WTC11 (cell line): ENCODE data around the gene NAA50. TPM values are rescaled to one million over a fixed set of nuclear protein-coding genes. Genes with fewer than 3 reads are reported as not detected.

Source experiments
- ATAC-seq: fragments of 200-7000 bp; cut with Tn5 transposase; 2 replicates; pipeline ENCODE4 v1.10.0; 2021; ENCODE audit warnings: mild to moderate bottlenecking, moderate library complexity
- CTCF ChIA-PET: fragments of 300-600 bp; sonication (Branson Sonifier 250); formaldehyde crosslinking; loops from one replicate; lab custom pipeline; 2021; ENCODE audit warnings: antibody characterized with exemption; lab: Charles Lee
- POLR2A ChIA-PET: fragments of 350-600 bp; sonication (Branson Sonifier 250); formaldehyde crosslinking; loops from one replicate; lab custom pipeline; 2021; ENCODE audit warnings: antibody characterized with exemption; lab: Charles Lee
- DNase-seq: peaks from one replicate; pipeline ENCODE4 v3.0.0; 2021; ENCODE audit warnings: low spot score
- H3K27ac Mint-ChIP-seq: 2 replicates; pipeline ENCODE4 v1.8.0; 2021; ENCODE audit warnings: mixed read lengths
- H3K27me3 Mint-ChIP-seq: 2 replicates; pipeline ENCODE4 v1.8.0; 2021; ENCODE audit warnings: low read depth, mild to moderate bottlenecking, moderate library complexity, mixed read lengths
- H3K36me3 Mint-ChIP-seq: 2 replicates; pipeline ENCODE4 v1.8.0; 2021; ENCODE audit warnings: mixed read lengths
- H3K4me1 Mint-ChIP-seq: 2 replicates; pipeline ENCODE4 v1.8.0; 2022; ENCODE audit warnings: mixed read lengths
- H3K4me3 Mint-ChIP-seq: 2 replicates; pipeline ENCODE4 v1.8.0; 2021; ENCODE audit warnings: mild to moderate bottlenecking, moderate library complexity, mixed read lengths
- H3K9me3 Mint-ChIP-seq: 2 replicates; pipeline ENCODE4 v1.8.0; 2021; ENCODE audit warnings: mixed read lengths
- ATF1 ChIP-seq: sonication (generic); formaldehyde crosslinking; IDR thresholded peaks from 2 replicates; pipeline ENCODE4 v1.8.1; 2023; ENCODE audit warnings: mild to moderate bottlenecking, moderate library complexity, missing genetic modification reagents
- ATF2 ChIP-seq: sonication (generic); formaldehyde crosslinking; IDR thresholded peaks from 2 replicates; pipeline ENCODE4 v1.8.1; 2022; ENCODE audit warnings: low read depth, missing genetic modification reagents, borderline replicate concordance
- CREB1 ChIP-seq: sonication (generic); formaldehyde crosslinking; IDR thresholded peaks from 2 replicates; pipeline ENCODE4 v1.8.0; 2023; ENCODE audit warnings: mild to moderate bottlenecking, missing genetic modification reagents
- CREM ChIP-seq: sonication (generic); formaldehyde crosslinking; IDR thresholded peaks from 2 replicates; pipeline ENCODE4 v1.8.1; 2022; ENCODE audit warnings: mild to moderate bottlenecking, missing genetic modification reagents, moderate library complexity
- ESRRA ChIP-seq: sonication (generic); formaldehyde crosslinking; IDR thresholded peaks from 2 replicates; pipeline ENCODE4 v1.8.1; 2022; ENCODE audit warnings: mild to moderate bottlenecking, missing genetic modification reagents, borderline replicate concordance
- GABPB1 ChIP-seq: sonication (generic); formaldehyde crosslinking; IDR thresholded peaks from 2 replicates; pipeline ENCODE4 v1.8.1; 2023; ENCODE audit warnings: mild to moderate bottlenecking, missing genetic modification reagents
- GRHL2 ChIP-seq: fragments of 250-450 bp; sonication (Bioruptor Pico); IDR thresholded peaks from 2 replicates; pipeline ENCODE4 v1.8.0; 2022; ENCODE audit warnings: mild to moderate bottlenecking, moderate library complexity; ENCODE audit not compliant: insufficient replicate concordance, severe bottlenecking
- IRF1 ChIP-seq: sonication (generic); formaldehyde crosslinking; IDR thresholded peaks from 2 replicates; pipeline ENCODE4 v1.8.0; 2023; ENCODE audit warnings: missing genetic modification reagents
- IRF2 ChIP-seq: sonication (generic); formaldehyde crosslinking; IDR thresholded peaks from 2 replicates; pipeline ENCODE4 v1.8.0; 2022; ENCODE audit warnings: low read depth, missing genetic modification reagents, borderline replicate concordance
- KAT7 ChIP-seq: sonication (generic); formaldehyde crosslinking; IDR thresholded peaks from 2 replicates; pipeline ENCODE4 v1.8.1; 2023; ENCODE audit warnings: missing genetic modification reagents, mild to moderate bottlenecking, borderline replicate concordance
- MAX ChIP-seq: sonication (generic); formaldehyde crosslinking; IDR thresholded peaks from 2 replicates; pipeline ENCODE4 v1.8.0; 2022; ENCODE audit warnings: mild to moderate bottlenecking, missing genetic modification reagents
- MLX ChIP-seq: sonication (generic); formaldehyde crosslinking; IDR thresholded peaks from 2 replicates; pipeline ENCODE4 v1.8.1; 2023; ENCODE audit warnings: mild to moderate bottlenecking, missing genetic modification reagents, moderate library complexity
- NFATC4 ChIP-seq: fragments of 250-450 bp; sonication (Bioruptor Pico); IDR thresholded peaks from 2 replicates; pipeline ENCODE4 v1.9.0; 2021; ENCODE audit warnings: mild to moderate bottlenecking
- NFE2L1 ChIP-seq: sonication (generic); formaldehyde crosslinking; IDR thresholded peaks from 2 replicates; pipeline ENCODE4 v1.8.1; 2023; ENCODE audit warnings: missing genetic modification reagents
- OVOL2 ChIP-seq: fragments of 250-450 bp; sonication (Bioruptor Pico); IDR thresholded peaks from 2 replicates; pipeline ENCODE4 v1.9.0; 2021; ENCODE audit warnings: mild to moderate bottlenecking, borderline replicate concordance
- PREB ChIP-seq: sonication (generic); formaldehyde crosslinking; IDR thresholded peaks from 2 replicates; pipeline ENCODE4 v1.8.1; 2022; ENCODE audit warnings: mild to moderate bottlenecking, missing genetic modification reagents, moderate library complexity, borderline replicate concordance
- SMAD4 ChIP-seq: sonication (generic); formaldehyde crosslinking; IDR thresholded peaks from 2 replicates; pipeline ENCODE4 v1.8.0; 2022; ENCODE audit warnings: mild to moderate bottlenecking, missing genetic modification reagents
- STAT6 ChIP-seq: sonication (generic); formaldehyde crosslinking; conservative IDR thresholded peaks from 2 replicates; pipeline ENCODE4 v1.8.1; 2023; ENCODE audit warnings: mild to moderate bottlenecking, low read depth, missing genetic modification reagents, moderate library complexity
- TP53 ChIP-seq: sonication (generic); formaldehyde crosslinking; IDR thresholded peaks from 2 replicates; pipeline ENCODE4 v1.8.1; 2023; ENCODE audit warnings: mild to moderate bottlenecking, missing genetic modification reagents
- ZNF232 ChIP-seq: sonication (generic); formaldehyde crosslinking; IDR thresholded peaks from 2 replicates; pipeline ENCODE4 v1.8.0; 2022; ENCODE audit warnings: mild to moderate bottlenecking, missing genetic modification reagents
- ZNF423 ChIP-seq: fragments of 250-450 bp; sonication (Bioruptor Pico); IDR thresholded peaks from 2 replicates; pipeline ENCODE4 v2.1.2; 2022; ENCODE audit warnings: mild to moderate bottlenecking, moderate library complexity
- ZNF512 ChIP-seq: sonication (generic); formaldehyde crosslinking; IDR thresholded peaks from 2 replicates; pipeline ENCODE4 v1.8.1; 2022; ENCODE audit warnings: missing genetic modification reagents, borderline replicate concordance
- total RNA-seq: library from RNA; stranded (reverse); gene quantifications from 3 replicates; pipeline ENCODE4 v1.2.3, GENCODE V29; 2021
- TF ChIP-seq, protein P1 (sequence below): sonication (generic); formaldehyde crosslinking; IDR thresholded peaks from 2 replicates; pipeline ENCODE4 v1.8.1; 2023; ENCODE audit warnings: mild to moderate bottlenecking, missing genetic modification reagents, moderate library complexity
- TF ChIP-seq, protein P2 (sequence below): sonication (generic); formaldehyde crosslinking; IDR thresholded peaks from 2 replicates; pipeline ENCODE4 v1.8.1; 2023; ENCODE audit warnings: mild to moderate bottlenecking, missing genetic modification reagents

Gene NAA50
- total RNA-seq, 1 experiment from 2014 or later: 193 TPM

GRCh38 chr3:113677737-113678136 lies 68.3 kb downstream of the NAA50 start:
- Mint-ChIP-seq H3K4me1 (peaks cover 15% of the 10 kb centered on the region), H3K27me3 (no peaks in the 10 kb centered on the region), H3K4me3 (no peak overlapping the region), H3K9me3 (peaks cover 14% of the 10 kb centered on the region), H3K36me3 (peaks cover 11% of the 10 kb centered on the region), H3K27ac (peak overlapping the region; percentile 10; the same call in 1 of the 2 replicates)
- CTCF ChIA-PET: no interaction called here
- no peak for TF ChIP-seq GRHL2 (CRISPR knock-in tag)
- no peak for TF ChIP-seq PREB (CRISPR knock-in tag)
- TF ChIP-seq ATF1 (CRISPR knock-in tag): no peak
- TF ChIP-seq ZNF232 (CRISPR knock-in tag): no peak
- no peak for TF ChIP-seq STAT6 (CRISPR knock-in tag)
- no peak for TF ChIP-seq ATF2 (CRISPR knock-in tag)
- TF ChIP-seq SMAD4 (CRISPR knock-in tag): no peak
- no peak for TF ChIP-seq IRF2 (CRISPR knock-in tag)
- TF ChIP-seq ZNF512 (CRISPR knock-in tag): no peak
- TF ChIP-seq CREM: no peak
- no peak for TF ChIP-seq NFE2L1 (CRISPR knock-in tag)
- TF ChIP-seq IRF1: no peak
- TF ChIP-seq, protein P1, sequence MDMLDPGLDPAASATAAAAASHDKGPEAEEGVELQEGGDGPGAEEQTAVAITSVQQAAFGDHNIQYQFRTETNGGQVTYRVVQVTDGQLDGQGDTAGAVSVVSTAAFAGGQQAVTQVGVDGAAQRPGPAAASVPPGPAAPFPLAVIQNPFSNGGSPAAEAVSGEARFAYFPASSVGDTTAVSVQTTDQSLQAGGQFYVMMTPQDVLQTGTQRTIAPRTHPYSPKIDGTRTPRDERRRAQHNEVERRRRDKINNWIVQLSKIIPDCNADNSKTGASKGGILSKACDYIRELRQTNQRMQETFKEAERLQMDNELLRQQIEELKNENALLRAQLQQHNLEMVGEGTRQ (CRISPR knock-in tag): no peak
- POLR2A ChIA-PET: interaction anchor here (1.1 kb wide), 1 partner anchor 18 kb away, joined by 3 read pairs; no protein-coding TSS in a partner anchor
- ATAC-seq: peak; percentile 80
- DNase-seq: no peak

DNA sequence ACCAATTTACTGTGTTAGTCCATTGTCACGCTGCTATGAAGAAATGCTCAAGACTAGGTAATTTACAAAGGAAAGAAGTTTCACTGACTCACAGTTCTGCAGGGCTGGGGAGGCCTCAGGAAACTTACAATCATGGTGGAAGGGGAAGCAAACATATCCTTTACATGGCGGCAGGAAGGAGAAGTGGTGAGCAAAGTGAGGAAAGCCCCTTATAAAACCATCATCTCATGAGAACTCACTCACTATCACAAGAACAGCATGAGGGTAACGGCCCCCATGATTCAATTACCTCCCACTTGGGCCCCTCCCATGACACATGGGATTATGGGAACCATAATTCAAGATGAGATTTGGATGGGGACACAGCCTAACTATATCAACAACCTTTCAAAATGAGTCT lies 69.8 kb downstream of the NAA50 start:
- DNase-seq (no peak), ATAC-seq (no peak)
- H3K9me3 Mint-ChIP-seq: peaks cover 14% of the 10 kb centered on the region
- no peak overlapping the region for H3K4me3 Mint-ChIP-seq
- peaks cover 11% of the 10 kb centered on the region for H3K36me3 Mint-ChIP-seq
- ChIA-PET POLR2A (no interaction called here), CTCF (no interaction called here)
- H3K4me1 Mint-ChIP-seq: peaks cover 15% of the 10 kb centered on the region
- H3K27ac Mint-ChIP-seq: no peak overlapping the region
- H3K27me3 Mint-ChIP-seq: no peaks in the 10 kb centered on the region
- TF ChIP-seq TP53 (CRISPR knock-in tag): no peak
- no peak for TF ChIP-seq ESRRA (CRISPR knock-in tag)
- no peak for TF ChIP-seq CREB1
- TF ChIP-seq ZNF232 (CRISPR knock-in tag): no peak
- TF ChIP-seq MAX: no peak
- no peak for TF ChIP-seq KAT7 (CRISPR knock-in tag)
- TF ChIP-seq, protein P2, sequence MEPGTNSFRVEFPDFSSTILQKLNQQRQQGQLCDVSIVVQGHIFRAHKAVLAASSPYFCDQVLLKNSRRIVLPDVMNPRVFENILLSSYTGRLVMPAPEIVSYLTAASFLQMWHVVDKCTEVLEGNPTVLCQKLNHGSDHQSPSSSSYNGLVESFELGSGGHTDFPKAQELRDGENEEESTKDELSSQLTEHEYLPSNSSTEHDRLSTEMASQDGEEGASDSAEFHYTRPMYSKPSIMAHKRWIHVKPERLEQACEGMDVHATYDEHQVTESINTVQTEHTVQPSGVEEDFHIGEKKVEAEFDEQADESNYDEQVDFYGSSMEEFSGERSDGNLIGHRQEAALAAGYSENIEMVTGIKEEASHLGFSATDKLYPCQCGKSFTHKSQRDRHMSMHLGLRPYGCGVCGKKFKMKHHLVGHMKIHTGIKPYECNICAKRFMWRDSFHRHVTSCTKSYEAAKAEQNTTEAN (CRISPR knock-in tag): no peak
- no peak for TF ChIP-seq GABPB1 (CRISPR knock-in tag)
- TF ChIP-seq NFATC4 (CRISPR knock-in tag): no peak
- no peak for TF ChIP-seq IRF2 (CRISPR knock-in tag)
- no peak for TF ChIP-seq OVOL2 (CRISPR knock-in tag)
- TF ChIP-seq ZNF423 (CRISPR knock-in tag): no peak
- TF ChIP-seq CREM: no peak
- TF ChIP-seq MLX (CRISPR knock-in tag): no peak
- TF ChIP-seq NFE2L1 (CRISPR knock-in tag): no peak
